ENCODE results near the gene ACP5.

Gene ACP5

DNA sequence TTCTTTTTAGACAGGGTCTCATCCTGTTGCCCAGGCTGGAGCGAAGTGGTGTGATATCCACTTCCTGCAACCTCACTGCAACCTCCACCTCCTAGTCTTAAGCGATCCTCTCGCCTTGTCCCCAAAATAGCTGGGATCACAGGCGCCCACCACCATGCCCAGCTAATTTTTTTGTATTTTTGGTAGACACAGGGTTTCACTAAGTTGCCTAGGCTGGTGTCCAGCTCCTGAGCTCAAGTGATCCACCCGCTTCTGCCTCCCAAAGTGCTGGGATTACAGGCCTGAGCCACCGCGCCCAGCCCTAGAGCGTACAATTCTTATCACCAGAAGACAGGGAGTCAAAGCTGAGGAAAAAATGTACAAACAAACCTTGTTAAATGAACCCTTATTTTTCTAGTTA lies 13.9 kb downstream of the ACP5 start:
- no peak overlapping the region for H3K4me3 ChIP-seq (ENCODE audit: low read depth, low read length)
- DNase-seq (ENCODE audit: low read depth): no peak
- TF ChIP-seq CTCF (IDR thresholded peaks at IDR 0.05; ENCODE audit: low read depth, low read length, missing control alignments): no peak

- peak; percentile 73 for TF ChIP-seq CTCF (IDR thresholded peaks at IDR 0.05; ENCODE audit: low read depth, low read length, missing control alignments)
- DNase-seq (ENCODE audit: low read depth): peak; percentile 91
- peak overlapping the region; percentile 86 for H3K4me3 ChIP-seq (ENCODE audit: low read depth, low read length)
These were observed 16.9 kb downstream of the ACP5 start for GRCh38 chr19:11560404-11561051.

DNA sequence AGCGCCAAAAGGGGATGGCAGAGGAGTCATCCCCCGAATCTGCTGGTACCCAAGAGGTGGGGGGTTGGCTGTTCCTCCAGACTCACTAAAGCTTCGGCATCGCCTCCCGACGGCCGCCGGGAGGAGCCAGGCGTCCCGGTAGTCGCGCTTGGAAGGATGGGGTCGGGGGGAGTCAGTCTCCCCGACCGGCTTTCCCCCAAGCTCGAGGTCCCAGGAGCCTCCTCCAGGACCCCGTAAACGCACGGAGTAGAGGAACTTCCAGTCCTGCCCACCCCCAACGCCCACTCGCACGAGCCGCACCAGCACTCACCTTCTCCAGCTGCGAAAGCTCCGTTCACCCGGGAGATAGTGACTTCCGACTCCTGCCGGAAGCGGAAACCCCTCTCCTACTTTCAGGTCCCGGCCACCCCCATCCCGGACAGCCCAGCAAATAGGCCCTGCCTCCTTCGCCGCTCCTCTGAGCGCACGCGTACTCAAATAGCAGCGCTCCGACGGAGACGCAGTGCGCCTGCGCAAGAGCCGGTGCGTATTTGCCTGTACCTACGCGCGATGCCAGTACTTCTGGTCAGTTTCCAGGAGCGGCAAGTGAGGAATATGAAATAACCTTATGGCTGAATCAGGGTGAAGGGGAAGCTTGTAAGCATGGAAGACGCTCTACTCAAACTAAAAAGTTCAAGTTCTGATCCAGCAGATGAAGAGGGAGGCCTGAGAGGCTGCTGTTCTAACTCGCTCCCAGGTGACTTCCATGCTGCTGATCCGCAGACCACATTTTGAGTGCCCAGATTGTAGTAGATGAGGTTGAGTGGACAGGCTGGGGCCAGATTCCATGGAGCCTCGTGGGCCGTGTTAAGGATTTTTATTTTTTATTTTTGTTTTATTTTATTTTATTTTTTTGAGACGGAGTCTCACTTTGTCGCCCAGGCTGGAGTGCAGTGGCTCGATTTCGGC lies 18.3 kb downstream of the ACP5 start, which contains the start of gene ELOF1:
Gene ELOF1 (minus strand): TSS at position 350 of the 948 bp plus-strand sequence. CDS start 4,883 bp downstream, outside the sequence.
- peak within 1 kb of the TSS; percentile 86 for H3K4me3 ChIP-seq (ENCODE audit: low read depth, low read length)

GRCh38 chr19:11556634-11557420 lies 20.6 kb downstream of the ACP5 start:
- no peak overlapping the region for H3K4me3 ChIP-seq (ENCODE audit: low read depth, low read length)
- DNase-seq (ENCODE audit: low read depth): no peak
- TF ChIP-seq CTCF (IDR thresholded peaks at IDR 0.05; ENCODE audit: low read depth, low read length, missing control alignments): no peak

More for the DNA sequence above, 18.3 kb downstream of the ACP5 start, which contains the start of gene ELOF1:
- DNase-seq (ENCODE audit: low read depth): peak; percentile 97
- peak; percentile 12 for TF ChIP-seq CTCF (IDR thresholded peaks at IDR 0.05; ENCODE audit: low read depth, low read length, missing control alignments)

GRCh38 chr19:11555246-11555645 lies 22.2 kb downstream of the ACP5 start:
- no peak for DNase-seq (ENCODE audit: low read depth)
- no peak for TF ChIP-seq CTCF (IDR thresholded peaks at IDR 0.05; ENCODE audit: low read depth, low read length, missing control alignments)
- H3K4me3 ChIP-seq (ENCODE audit: low read depth, low read length): no peak overlapping the region

DNA sequence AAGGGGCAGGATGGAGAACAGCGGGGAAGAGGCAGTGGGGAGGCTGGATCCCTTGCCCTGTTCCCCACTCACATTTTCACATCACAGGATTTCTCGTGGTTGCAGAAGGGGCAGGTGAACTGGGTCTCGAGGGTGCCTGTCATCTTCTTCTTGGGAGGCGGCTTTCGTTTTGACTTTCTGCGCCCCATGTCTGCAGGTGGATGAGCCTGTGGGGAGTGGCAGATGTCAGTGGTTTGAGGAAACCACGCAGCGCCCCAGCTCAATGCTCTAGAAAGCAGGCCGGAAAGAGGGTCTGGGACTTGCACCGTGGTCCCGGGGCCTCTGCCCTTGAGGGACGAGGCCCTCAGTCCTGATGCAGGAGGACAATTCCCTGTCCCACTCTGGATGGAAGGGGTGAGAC lies 23.3 kb downstream of the ACP5 start:
- no peak overlapping the region for H3K4me3 ChIP-seq (ENCODE audit: low read depth, low read length)
- no peak for DNase-seq (ENCODE audit: low read depth)
- TF ChIP-seq CTCF (IDR thresholded peaks at IDR 0.05; ENCODE audit: low read depth, low read length, missing control alignments): no peak
